GM12801 (cell line): ENCODE measurements around the gene ACTR2.

Experiments used
- CTCF ChIP-seq: IDR thresholded peaks from one replicate; pipeline ENCODE4 v1.5.1; 2011; ENCODE audit warnings: control low read depth; ENCODE audit not compliant: insufficient read length; ENCODE audit errors: extremely low read depth

The ACTR2 gene

GRCh38 chr2:65277118-65277517, 49.5 kb downstream of the ACTR2 start:
- TF ChIP-seq CTCF, result no peak

GRCh38 chr2:65277791-65278483, 50.3 kb downstream of the ACTR2 start:
- TF ChIP-seq CTCF, result no peak

GRCh38 chr2:65278531-65278981, 50.9 kb downstream of the ACTR2 start:
- no peak for TF ChIP-seq CTCF

GRCh38 chr2:65279756-65280155, 52.1 kb downstream of the ACTR2 start:
- no peak for TF ChIP-seq CTCF

GRCh38 chr2:65281627-65282351, 54.2 kb downstream of the ACTR2 start:
- TF ChIP-seq CTCF, result no peak

GRCh38 chr2:65282477-65283053, 54.9 kb downstream of the ACTR2 start:
- TF ChIP-seq CTCF, result no peak

GRCh38 chr2:65287364-65287763, 59.7 kb downstream of the ACTR2 start:
- no peak for TF ChIP-seq CTCF
